Measurements from ENCODE around the gene RITA1.

RITA1 gene

GRCh38 chr12:113221181-113221996 lies 35.9 kb downstream of the RITA1 start, which contains the start of gene TPCN1:
Gene TPCN1, plus strand, starts transcription at chr12:113221464. Its CDS starts 5,389 bp downstream, at chr12:113226853.
- no peak for FAIRE-seq

GRCh38 chr12:113221997-113222729 lies 36.6 kb downstream of the RITA1 start:
- TF ChIP-seq, protein P1, sequence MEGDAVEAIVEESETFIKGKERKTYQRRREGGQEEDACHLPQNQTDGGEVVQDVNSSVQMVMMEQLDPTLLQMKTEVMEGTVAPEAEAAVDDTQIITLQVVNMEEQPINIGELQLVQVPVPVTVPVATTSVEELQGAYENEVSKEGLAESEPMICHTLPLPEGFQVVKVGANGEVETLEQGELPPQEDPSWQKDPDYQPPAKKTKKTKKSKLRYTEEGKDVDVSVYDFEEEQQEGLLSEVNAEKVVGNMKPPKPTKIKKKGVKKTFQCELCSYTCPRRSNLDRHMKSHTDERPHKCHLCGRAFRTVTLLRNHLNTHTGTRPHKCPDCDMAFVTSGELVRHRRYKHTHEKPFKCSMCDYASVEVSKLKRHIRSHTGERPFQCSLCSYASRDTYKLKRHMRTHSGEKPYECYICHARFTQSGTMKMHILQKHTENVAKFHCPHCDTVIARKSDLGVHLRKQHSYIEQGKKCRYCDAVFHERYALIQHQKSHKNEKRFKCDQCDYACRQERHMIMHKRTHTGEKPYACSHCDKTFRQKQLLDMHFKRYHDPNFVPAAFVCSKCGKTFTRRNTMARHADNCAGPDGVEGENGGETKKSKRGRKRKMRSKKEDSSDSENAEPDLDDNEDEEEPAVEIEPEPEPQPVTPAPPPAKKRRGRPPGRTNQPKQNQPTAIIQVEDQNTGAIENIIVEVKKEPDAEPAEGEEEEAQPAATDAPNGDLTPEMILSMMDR (IDR thresholded peaks at IDR 0.05; ENCODE audit: insufficient read depth, missing control alignments) = no peak
- no peak for DNase-seq (ENCODE audit: insufficient read length, low spot score)
- no peak for FAIRE-seq

More at GRCh38 chr12:113221181-113221996, 35.9 kb downstream of the RITA1 start, which contains the start of gene TPCN1:
- TF ChIP-seq, protein P1 (IDR thresholded peaks at IDR 0.05; ENCODE audit: insufficient read depth, missing control alignments) = no peak
- DNase-seq (ENCODE audit: insufficient read length, low spot score) = peak; percentile 84

DNA sequence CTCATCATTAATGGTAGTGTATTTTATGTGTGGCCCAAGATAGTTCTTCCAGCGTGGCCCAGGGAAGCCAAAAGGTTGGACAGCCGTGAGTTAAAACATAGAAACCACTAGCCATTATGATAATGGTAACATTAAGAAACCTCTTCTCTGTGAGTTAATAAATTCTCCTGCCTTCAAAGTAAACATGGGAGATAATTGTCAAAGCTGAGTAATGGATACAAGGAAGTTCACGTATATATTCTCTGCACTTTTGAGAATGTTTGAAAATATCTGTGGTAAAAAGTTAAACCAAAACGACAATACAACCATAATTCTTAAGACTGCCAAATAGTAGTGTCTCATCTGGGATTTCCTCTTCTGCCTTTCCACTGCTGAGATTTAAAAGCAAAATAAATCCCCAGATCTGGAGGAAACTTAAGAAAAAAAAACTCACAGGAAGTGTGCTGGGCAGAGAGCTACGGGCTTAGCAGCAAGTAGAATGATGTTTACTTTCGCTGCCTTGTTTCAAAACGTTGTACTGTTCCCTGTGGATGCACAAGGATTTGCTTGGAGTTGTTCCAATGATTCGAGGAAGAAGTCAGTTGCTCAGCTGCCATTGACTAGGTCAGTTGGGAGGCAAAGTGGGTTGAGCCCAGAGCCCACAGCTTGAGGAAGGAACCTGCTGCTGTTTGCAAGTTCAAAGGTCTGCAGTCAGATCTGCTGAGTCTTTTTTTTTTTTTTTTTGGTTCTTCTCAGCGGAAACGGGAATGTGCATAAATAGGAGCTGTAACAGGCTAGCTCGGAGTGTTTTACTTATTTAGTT lies 37.4 kb downstream of the RITA1 start:
- DNase-seq (ENCODE audit: insufficient read length, low spot score) = no peak
- TF ChIP-seq, protein P1 (IDR thresholded peaks at IDR 0.05; ENCODE audit: insufficient read depth, missing control alignments) = no peak
- no peak for FAIRE-seq

- TF ChIP-seq, protein P1 (IDR thresholded peaks at IDR 0.05; ENCODE audit: insufficient read depth, missing control alignments) = no peak
- FAIRE-seq (no peak), DNase-seq (ENCODE audit: insufficient read length, low spot score) (no peak)
Observed at GRCh38 chr12:113224955-113225354, 39.4 kb downstream of the RITA1 start.

DNA sequence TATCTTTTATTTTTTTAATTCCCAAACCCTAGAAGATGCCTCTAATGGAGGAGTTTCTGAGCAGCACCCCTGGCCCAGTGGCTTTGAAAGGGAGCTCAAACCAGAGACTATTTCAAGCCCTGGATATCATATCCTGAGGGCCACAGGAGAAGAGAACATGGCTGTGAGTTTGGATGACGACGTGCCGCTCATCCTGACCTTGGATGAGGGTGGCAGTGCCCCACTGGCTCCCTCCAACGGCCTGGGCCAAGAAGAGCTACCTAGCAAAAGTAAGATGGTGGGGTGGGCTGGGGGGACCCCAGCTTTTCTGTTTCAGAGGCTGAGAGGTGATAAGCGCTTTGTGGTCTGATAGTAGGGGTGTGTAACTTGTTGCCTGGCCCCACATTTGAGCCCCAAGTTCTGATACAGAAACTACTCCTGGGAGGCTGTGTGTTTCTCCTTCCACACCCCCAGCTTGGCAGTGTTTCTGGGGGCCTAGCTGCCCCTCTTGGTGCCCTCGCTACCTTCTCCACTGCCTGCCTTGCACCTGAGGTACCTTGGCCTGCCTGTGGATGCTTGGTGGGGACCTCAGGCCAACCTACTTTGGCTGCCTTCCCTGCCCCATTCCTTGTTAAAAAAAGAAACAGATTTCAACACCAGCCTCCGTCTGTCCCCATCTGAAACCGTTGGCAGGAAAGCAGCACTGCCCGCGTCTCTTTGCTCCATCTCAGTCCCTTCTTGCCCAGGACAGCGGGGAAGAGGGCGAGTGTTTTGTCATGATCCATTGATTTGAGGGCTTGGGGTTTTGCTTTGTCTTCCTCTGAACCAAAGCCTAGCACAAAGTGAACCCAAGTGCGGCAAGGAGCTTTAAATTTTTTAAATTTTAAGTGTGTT lies 41.4 kb downstream of the RITA1 start:
- TF ChIP-seq, protein P1 (IDR thresholded peaks at IDR 0.05; ENCODE audit: insufficient read depth, missing control alignments) = no peak
- no peak for FAIRE-seq

DNA sequence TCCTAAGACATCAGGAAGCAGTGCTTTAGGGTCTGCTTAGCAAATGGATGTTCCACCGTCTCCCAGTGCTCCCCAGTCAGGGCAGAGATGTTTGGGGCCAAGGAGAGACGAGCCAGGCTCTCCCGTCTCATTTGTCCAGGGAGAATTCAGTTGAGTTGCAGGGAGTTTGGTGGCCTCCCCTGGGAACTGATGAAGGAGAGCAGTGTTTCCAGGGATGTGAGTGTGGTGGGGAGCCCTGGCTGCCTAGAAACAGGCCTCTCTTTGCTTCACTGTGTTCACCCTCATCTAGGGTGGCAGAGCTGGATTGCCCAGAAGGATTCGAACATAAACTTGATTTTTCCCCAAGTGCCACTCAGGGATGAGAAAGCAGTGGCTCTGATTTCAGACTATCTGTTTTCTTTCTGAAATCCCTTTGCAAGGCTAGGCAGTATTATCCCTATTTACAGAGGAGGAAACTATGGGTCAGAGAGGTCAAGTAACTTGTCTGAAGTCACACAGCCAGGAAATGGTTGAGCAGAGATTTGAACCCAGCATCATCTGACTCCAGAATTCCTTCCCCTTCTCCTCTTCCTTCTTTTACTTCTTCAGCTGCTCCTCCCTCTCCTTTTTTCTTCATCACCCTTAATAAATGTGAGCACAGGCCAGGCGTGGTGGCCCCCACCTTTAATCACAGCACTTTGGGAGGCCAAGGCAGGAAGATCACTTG lies 42.3 kb downstream of the RITA1 start:
- DNase-seq (ENCODE audit: insufficient read length, low spot score) (no peak), FAIRE-seq (no peak)
- TF ChIP-seq, protein P1 (IDR thresholded peaks at IDR 0.05; ENCODE audit: insufficient read depth, missing control alignments) = no peak

More for the DNA sequence above, 41.4 kb downstream of the RITA1 start:
- DNase-seq (ENCODE audit: insufficient read length, low spot score) = no peak
